MG63 (cell line): ENCODE data around the gene TMEM18. TPM values are rescaled to one million over a fixed set of nuclear protein-coding genes. Genes with fewer than 3 reads are reported as not detected.

Source experiments
- DNase-seq: peaks from one replicate; pipeline ENCODE4 v3.0.0-alpha.2; 2020
- H3K27me3 ChIP-seq: fragments of 250-450 bp; sonication (Bioruptor Pico); 2 replicates; pipeline ENCODE4 v1.5.1; 2020; ENCODE audit warnings: mild to moderate bottlenecking, moderate library complexity
- H3K36me3 ChIP-seq: fragments of 250-450 bp; sonication (Bioruptor Pico); 2 replicates; pipeline ENCODE4 v1.5.1; 2020; ENCODE audit warnings: mild to moderate bottlenecking, moderate library complexity
- H3K4me3 ChIP-seq: fragments of 250-450 bp; sonication (Bioruptor Pico); 2 replicates; pipeline ENCODE4 v1.5.1; 2020; ENCODE audit warnings: mild to moderate bottlenecking, moderate library complexity
- H3K9me3 ChIP-seq: fragments of 250-450 bp; sonication (Bioruptor Pico); 2 replicates; pipeline ENCODE4 v1.5.1; 2020; ENCODE audit warnings: mild to moderate bottlenecking, moderate library complexity
- total RNA-seq: library from RNA; depleted of rRNA; stranded (reverse); fragments of >200 nt; shearing (Covaris generic); gene quantifications from 2 replicates; pipeline ENCODE4 v1.2.3, GENCODE V29; 2014; ENCODE audit warnings: low replicate concordance

Gene TMEM18
- total RNA-seq, 1 experiment from 2014 or later = 19.0 TPM

DNA sequence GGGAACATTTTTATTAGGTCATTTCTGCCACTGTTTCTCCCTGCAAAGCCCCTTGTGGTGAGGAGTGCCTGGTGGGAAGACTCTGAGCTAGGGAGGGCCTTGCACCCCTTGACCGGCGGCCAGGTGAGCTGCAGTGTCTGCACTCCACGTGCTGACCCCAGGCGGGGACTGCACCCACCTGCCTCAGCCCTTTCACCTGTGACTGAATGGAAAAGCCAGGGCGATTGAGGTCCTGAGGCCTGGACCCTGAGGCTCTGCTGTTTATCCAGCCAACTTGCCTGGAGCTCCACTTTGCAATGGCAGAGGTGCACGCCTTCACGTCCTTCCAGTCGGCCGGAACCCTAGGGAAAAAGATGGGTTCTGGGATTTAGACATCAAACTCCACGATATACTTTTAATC is 53.1 kb downstream of the TMEM18 start:
- Histone ChIP-seq H3K27me3 (no peaks in the 10 kb centered on the region), H3K4me3 (no peak overlapping the region), H3K36me3 (no peaks in the 10 kb centered on the region), H3K9me3 (no peaks in the 10 kb centered on the region)
- no peak for DNase-seq

GRCh38 chr2:623130-623922 is 53.9 kb downstream of the TMEM18 start:
- no peaks in the 10 kb centered on the region for H3K36me3 ChIP-seq
- no peaks in the 10 kb centered on the region for H3K9me3 ChIP-seq
- H3K27me3 ChIP-seq = no peaks in the 10 kb centered on the region
- DNase-seq = no peak
- no peak overlapping the region for H3K4me3 ChIP-seq

GRCh38 chr2:622357-622756 is 54.8 kb downstream of the TMEM18 start:
- Histone ChIP-seq H3K36me3 (no peaks in the 10 kb centered on the region), H3K9me3 (no peaks in the 10 kb centered on the region), H3K27me3 (no peaks in the 10 kb centered on the region), H3K4me3 (no peak overlapping the region)
- no peak for DNase-seq

GRCh38 chr2:621303-622099 is 55.7 kb downstream of the TMEM18 start:
- Histone ChIP-seq H3K9me3 (no peaks in the 10 kb centered on the region), H3K36me3 (no peaks in the 10 kb centered on the region), H3K27me3 (no peaks in the 10 kb centered on the region), H3K4me3 (no peak overlapping the region)
- no peak for DNase-seq

DNA sequence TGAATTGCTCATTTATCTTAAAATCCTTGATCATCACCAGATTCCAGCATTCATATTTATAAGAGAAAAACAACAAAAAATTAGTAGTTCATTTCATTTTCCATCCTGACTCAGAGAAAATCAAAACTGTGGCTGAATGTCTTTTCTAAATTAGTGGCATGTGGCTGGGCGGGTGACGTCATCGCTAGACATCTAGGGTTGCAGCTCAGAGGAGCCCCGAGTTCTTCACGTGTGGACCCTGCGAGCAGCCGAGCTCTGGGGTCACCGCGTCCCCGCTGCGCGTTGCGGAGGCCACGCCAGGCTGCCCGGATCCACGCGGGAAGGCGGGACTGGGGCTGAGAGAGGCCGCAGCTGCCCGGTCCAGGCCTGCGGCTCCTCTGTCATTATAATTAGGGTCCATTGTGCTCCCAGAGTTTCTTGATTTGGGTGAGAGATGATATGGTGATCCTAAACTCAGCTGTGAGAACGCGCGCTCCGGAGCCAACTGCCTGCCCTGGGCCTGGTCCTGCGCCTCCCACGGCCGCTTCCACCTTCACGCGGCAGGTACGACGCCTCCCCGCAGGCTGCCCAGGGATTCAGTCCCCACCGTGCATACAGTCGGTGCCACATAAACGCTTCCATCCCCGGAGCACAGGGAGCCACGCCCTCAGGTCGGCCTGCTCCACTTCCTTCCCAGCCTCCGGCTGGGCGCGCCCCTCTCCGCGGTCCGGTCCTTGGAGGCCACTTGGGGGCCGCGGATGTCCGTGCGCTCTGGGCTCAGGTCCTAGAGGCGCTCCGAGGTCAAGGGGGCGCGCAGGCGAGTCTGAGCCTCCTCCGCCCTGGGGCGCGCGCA is 56.5 kb downstream of the TMEM18 start:
- no peak for DNase-seq
- H3K27me3 ChIP-seq = no peaks in the 10 kb centered on the region
- H3K4me3 ChIP-seq = no peak overlapping the region
- H3K9me3 ChIP-seq = no peaks in the 10 kb centered on the region
- no peaks in the 10 kb centered on the region for H3K36me3 ChIP-seq

DNA sequence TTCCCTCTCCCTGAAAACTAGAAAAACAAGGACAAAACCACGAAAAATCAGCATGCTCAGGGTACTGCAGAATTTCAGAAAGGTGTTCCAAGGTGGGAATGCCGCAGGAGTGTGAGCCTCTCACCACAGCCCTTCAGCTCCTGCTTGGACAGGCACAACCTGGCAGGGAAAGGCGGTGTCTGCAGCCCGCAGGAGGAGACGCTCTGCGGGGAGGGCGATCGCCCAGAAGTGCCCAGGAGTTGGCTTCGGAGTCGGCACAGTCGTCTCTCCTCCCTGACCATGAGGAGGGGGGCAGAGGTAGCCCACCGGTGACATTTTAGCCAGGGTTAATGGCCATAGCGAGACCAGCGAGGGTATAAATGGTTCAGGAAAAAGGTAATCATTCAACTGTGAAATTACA is 57.2 kb downstream of the TMEM18 start:
- no peaks in the 10 kb centered on the region for H3K27me3 ChIP-seq
- H3K4me3 ChIP-seq = no peak overlapping the region
- DNase-seq = no peak
- H3K9me3 ChIP-seq = no peaks in the 10 kb centered on the region
- H3K36me3 ChIP-seq = no peaks in the 10 kb centered on the region

GRCh38 chr2:618422-618990 is 58.7 kb downstream of the TMEM18 start:
- Histone ChIP-seq H3K27me3 (no peaks in the 10 kb centered on the region), H3K9me3 (no peaks in the 10 kb centered on the region), H3K4me3 (no peak overlapping the region), H3K36me3 (no peaks in the 10 kb centered on the region)
- no peak for DNase-seq

DNA sequence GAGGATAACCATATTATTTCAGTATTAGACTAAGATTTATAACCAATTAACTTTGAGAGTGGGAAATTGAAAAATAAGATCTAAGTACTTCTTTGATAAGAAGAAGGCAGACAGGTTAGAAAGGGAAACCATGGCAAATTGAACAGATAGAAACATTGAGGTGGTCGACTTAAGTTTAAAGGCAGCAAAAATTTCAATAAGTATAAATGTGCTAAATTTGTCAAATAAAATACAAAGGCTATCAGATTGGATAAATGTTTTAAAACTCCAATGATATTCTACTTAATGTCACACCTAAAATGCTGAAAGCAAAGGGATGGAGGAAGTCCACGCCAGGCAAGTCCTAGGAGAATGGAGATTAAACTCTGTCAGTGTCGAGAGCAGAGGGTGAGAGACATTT is 59.2 kb downstream of the TMEM18 start:
- Histone ChIP-seq H3K4me3 (no peak overlapping the region), H3K36me3 (no peaks in the 10 kb centered on the region), H3K27me3 (no peaks in the 10 kb centered on the region), H3K9me3 (no peaks in the 10 kb centered on the region)
- DNase-seq = no peak
